Psoas muscle (tissue), 8 donors: Measurements from ENCODE around the gene RMDN3. TPM values are rescaled to one million over a fixed set of nuclear protein-coding genes. Genes with fewer than 3 reads are reported as not detected.

Source experiments
- ATAC-seq, 4 donors: fragments of 200-7000 bp; cut with Tn5 transposase; one replicate each; pipeline ENCODE4 v1.9.1; 2020; ENCODE audit warnings: moderate library complexity in 3 of 4, mild to moderate bottlenecking in 2 of 4
- DNase-seq, 2 donors: peaks; one replicate each; pipeline ENCODE4 v3.0.0-alpha.2; 2020
- H3K27ac ChIP-seq: fragments of 200-600 bp; one replicate; pipeline ENCODE4 v1.8.0; 2022
- H3K27me3 ChIP-seq, 3 donors: fragments of 200-600 bp in 1 of 3; one replicate each; pipeline versions ENCODE4 v1.6.1 to v1.8.0; 2013 to 2022; ENCODE audit warnings: low read length in 2 of 3, mild to moderate bottlenecking in 2 of 3, moderate library complexity in 1 of 3; ENCODE audit not compliant: insufficient read depth in 3 of 3
- H3K36me3 ChIP-seq, 2 donors: fragments of 200-600 bp in 1 of 2; one replicate each; pipeline versions ENCODE4 v1.6.1 to v1.8.0; 2013 to 2022; ENCODE audit warnings: low read depth in 1 of 2, mild to moderate bottlenecking in 1 of 2, moderate library complexity in 1 of 2; ENCODE audit not compliant: insufficient read depth in 1 of 2
- H3K4me1 ChIP-seq: fragments of 200-600 bp; one replicate; pipeline ENCODE4 v1.8.0; 2022
- H3K4me3 ChIP-seq: fragments of 200-600 bp; one replicate; pipeline ENCODE4 v1.8.0; 2022; ENCODE audit warnings: mild to moderate bottlenecking
- H3K9me3 ChIP-seq: fragments of 200-600 bp; one replicate; pipeline ENCODE4 v1.8.0; 2022
- WGBS, 3 donors: extraction: QIAGEN DNeasy Blood & Tissue Kit; methylation state at CpG; one replicate each; pipeline versions ENCODE4 v1.1.6 to v1.1.7; 2013; 5-methylcytosine and 5-hydroxymethylcytosine counted together
- intact Hi-C, 2 donors: fragments of 100-400 bp; cut with DNase I; formaldehyde crosslinking; loops; one replicate each; pipeline versions ENCODE4 v1.11.0 to v1.14.2; 2022
- long read RNA-seq, 2 donors: library from polyadenylated mRNA; unstranded; transcript quantifications; one replicate each; pipeline ENCODE4 v2.0.0, GENCODE V29; 2021
- polyA plus RNA-seq, 3 donors: library from polyadenylated mRNA; stranded (reverse); fragments of 200-250 nt; gene quantifications; one replicate each; pipeline ENCODE4 v1.2.3, GENCODE V29; 2013
- total RNA-seq, 4 donors: library from RNA; stranded (reverse); fragmentation: NEBNext Ultra II Directional in 2 of 4; extraction: Animal tissue kit (Norgen Biotek cat#: 25700) in 2 of 4; gene quantifications; one replicate each; pipeline versions ENCODE4 v1.2.1 to v1.2.4, GENCODE V29; 2021 to 2023
- TF ChIP-seq, protein P1 (sequence below): fragments of 200-600 bp; IDR thresholded peaks from one replicate; pipeline ENCODE4 v1.8.0; 2022; ENCODE audit warnings: antibody characterized with exemption
- donor health status: healthy with polysubstance abuse.
- donor health status: DM: no; HTN: no; CAD: no; lungs with moderate emphysema.
- donor health status: Bipolar disorder and iron deficiency.
- donor health status: healthy.
- donor health status: DM: yes; HTN: yes; CAD: no.
- donor health status: DM: no; HTN: no; CAD: no.
- donor health status: DM: no; HTN: no; CAD: no.
- donor health status: DM: yes; HTN: yes; CAD: no.

The RMDN3 gene
- total RNA-seq: 10 to 100 TPM; 17.1 to 20.1 (median 18.6) TPM
- polyA plus RNA-seq: 10 to 100 TPM; 11.1 to 30.9 (median 20.2) TPM
- long read RNA-seq, donor 1, transcript RMDN3-202 (13 exons, 2,251 nt): major isoform, 16 of 25 reads
- long read RNA-seq, donor 1, partial matches to known transcripts: 5 of 25 reads
- long read RNA-seq, donor 1, other reads (novel, unspliced or antisense): 3 of 25 reads
- long read RNA-seq, donor 2, transcript RMDN3-202 (13 exons, 2,251 nt): major isoform, 27 of 54 reads
- long read RNA-seq, donor 2, partial matches to known transcripts: 7 of 54 reads
- long read RNA-seq, donor 2, other reads (novel, unspliced or antisense): 19 of 54 reads

DNA sequence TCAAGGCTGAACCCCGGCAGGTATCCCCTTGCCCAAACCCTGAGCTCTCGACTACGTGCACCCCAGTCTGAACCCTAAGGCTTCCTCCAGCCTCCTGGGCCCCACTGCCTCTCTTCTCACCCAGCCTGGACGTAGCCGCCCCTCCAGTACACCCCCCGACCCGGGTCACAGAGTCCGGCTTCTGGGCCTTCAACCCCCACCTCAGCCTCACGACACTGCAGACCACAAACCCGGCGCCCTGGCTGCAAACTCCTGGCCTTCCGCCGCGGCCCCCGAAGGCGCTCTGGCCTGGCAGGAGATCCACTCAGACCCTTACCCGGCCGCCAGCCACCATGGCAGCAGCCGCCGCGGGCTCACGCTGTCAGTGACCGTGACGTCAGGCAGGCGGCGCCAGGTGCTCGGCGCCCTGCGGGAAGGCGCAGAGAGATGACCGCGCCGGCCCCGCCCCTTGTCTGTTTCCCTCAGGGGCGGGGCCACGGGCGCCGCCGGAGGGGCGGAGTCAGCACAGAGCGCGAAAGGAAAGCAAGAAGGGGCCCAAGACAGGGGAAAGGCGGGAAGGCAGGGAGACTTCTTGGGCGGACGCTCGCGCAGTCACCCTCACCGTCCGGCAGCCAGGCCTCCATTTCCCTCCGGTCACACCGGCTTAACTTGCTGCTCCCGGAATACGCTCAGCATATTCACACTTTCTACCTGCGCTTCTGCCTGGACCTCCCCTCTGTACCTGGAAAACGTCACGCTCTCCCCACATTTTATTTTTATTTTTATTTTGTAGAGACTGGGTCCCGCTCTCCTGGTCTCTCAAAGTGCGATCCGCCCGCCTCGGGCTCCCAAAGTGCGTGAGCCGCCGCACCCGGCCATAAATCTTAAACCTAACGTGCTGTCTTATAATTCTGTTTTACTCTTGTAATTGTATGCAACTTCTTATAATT lies at the start of gene RMDN3:
Gene RMDN3, minus strand, starts transcription at position 372 of the 929 bp plus-strand sequence. CDS start 471 bp downstream, outside the sequence.
- peaks cover 6 to 37% of the 10 kb centered on the region in 2 donors for H3K36me3 ChIP-seq
- peak within 1 kb of the TSS; percentile 77 for H3K27ac ChIP-seq
- no peaks in the 10 kb centered on the region for H3K9me3 ChIP-seq
- H3K4me3 ChIP-seq: peak within 1 kb of the TSS; percentile 91
- WGBS, 3 donors: 1% methylated on average over 62 to 66 of the region's 66 CpGs
- peak; percentile 98 to 100 (median 99) for ATAC-seq
- DNase-seq: peak; percentile 94 to 96
- no peaks in the 10 kb centered on the region for H3K27me3 ChIP-seq
- peaks cover 15% of the 10 kb centered on the region for H3K4me1 ChIP-seq
- intact Hi-C loops: loop anchor here (5.0 to 10.0 kb wide), 2 partner anchors 50 to 137 kb away; partner anchors contain the start of genes DNAJC17 (in 1 of the 2), VPS18 (in 1 of the 2) and ZFYVE19 (in 1 of the 2)
- TF ChIP-seq, protein P1, sequence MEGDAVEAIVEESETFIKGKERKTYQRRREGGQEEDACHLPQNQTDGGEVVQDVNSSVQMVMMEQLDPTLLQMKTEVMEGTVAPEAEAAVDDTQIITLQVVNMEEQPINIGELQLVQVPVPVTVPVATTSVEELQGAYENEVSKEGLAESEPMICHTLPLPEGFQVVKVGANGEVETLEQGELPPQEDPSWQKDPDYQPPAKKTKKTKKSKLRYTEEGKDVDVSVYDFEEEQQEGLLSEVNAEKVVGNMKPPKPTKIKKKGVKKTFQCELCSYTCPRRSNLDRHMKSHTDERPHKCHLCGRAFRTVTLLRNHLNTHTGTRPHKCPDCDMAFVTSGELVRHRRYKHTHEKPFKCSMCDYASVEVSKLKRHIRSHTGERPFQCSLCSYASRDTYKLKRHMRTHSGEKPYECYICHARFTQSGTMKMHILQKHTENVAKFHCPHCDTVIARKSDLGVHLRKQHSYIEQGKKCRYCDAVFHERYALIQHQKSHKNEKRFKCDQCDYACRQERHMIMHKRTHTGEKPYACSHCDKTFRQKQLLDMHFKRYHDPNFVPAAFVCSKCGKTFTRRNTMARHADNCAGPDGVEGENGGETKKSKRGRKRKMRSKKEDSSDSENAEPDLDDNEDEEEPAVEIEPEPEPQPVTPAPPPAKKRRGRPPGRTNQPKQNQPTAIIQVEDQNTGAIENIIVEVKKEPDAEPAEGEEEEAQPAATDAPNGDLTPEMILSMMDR: no peak

DNA sequence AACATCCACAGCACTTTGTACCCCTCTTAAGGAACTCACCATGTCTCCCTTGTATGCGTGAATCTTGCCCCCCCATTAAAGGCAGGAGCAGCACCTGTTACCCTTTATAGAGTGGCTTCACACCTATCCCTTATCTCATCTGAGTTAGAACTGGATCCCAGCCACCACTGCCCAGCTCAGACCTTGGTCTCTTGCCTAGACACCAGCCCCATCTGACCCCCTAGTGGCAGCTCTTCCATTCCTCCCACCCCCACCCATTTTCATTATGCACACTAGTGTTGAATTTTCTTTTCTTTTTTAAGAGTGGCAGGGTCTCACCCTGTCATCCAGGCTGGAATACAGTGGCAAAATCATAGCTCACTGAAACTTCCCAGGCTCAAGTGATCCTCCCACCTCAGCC lies 48.6 kb upstream of the RMDN3 start:
- WGBS, 3 donors: 83 to 96% (median 86%) methylated on average over 1 of the region's 1 CpG

GRCh38 chr15:40803076-40803475 lies 48.0 kb upstream of the RMDN3 start:
- no peak overlapping the region for H3K27ac ChIP-seq
- TF ChIP-seq, protein P1: no peak
- DNase-seq (no peak), ATAC-seq (no peak)
- H3K36me3 ChIP-seq: peaks cover 6 to 9% of the 10 kb centered on the region in 2 donors
- H3K27me3 ChIP-seq: no peaks in the 10 kb centered on the region
- no peak overlapping the region for H3K4me3 ChIP-seq
- WGBS, 3 donors: 95 to 98% (median 97%) methylated on average over 2 of the region's 2 CpGs
- H3K4me1 ChIP-seq: peaks cover 29% of the 10 kb centered on the region
- H3K9me3 ChIP-seq: no peaks in the 10 kb centered on the region
- intact Hi-C loops: loop anchor here in 1 of 2 donors (10.0 kb wide), 1 partner anchor 48 kb away; the partner anchor contains the start of gene RMDN3

More for the DNA sequence above, 48.6 kb upstream of the RMDN3 start:
- no peaks in the 10 kb centered on the region for H3K9me3 ChIP-seq
- no peaks in the 10 kb centered on the region for H3K27me3 ChIP-seq
- peaks cover 32% of the 10 kb centered on the region for H3K4me1 ChIP-seq
- ATAC-seq (no peak), DNase-seq (no peak)
- intact Hi-C loops: loop anchor here in 1 of 2 donors (10.0 kb wide), 1 partner anchor 49 kb away; the partner anchor contains the start of gene RMDN3
- H3K27ac ChIP-seq: no peak overlapping the region
- peaks cover 6 to 9% of the 10 kb centered on the region in 2 donors for H3K36me3 ChIP-seq
- H3K4me3 ChIP-seq: no peak overlapping the region
- TF ChIP-seq, protein P1: no peak

GRCh38 chr15:40799523-40799922 lies 44.5 kb upstream of the RMDN3 start:
- DNase-seq (peak in 1 of 2 donors; percentile 4), ATAC-seq (peak in 1 of 4 donors; percentile 44)
- no peak overlapping the region for H3K4me3 ChIP-seq
- no peak overlapping the region for H3K27ac ChIP-seq
- peaks cover 19% of the 10 kb centered on the region for H3K4me1 ChIP-seq
- 77 to 83% (median 83%) methylated on average over 3 of the region's 3 CpGs for WGBS, 3 donors
- no peaks in the 10 kb centered on the region for H3K27me3 ChIP-seq
- H3K9me3 ChIP-seq: no peaks in the 10 kb centered on the region
- TF ChIP-seq, protein P1: no peak
- intact Hi-C loops: no loop called here
- H3K36me3 ChIP-seq: peaks cover 6 to 9% of the 10 kb centered on the region in 2 donors
